ENCODE data around the gene NR2C2. TPM values are rescaled to one million over a fixed set of nuclear protein-coding genes. Genes with fewer than 3 reads are reported as not detected.

NR2C2 gene
- total and polyA plus RNA-seq, 8 donors: 5.0 to 73.6 (median 15.5) TPM

DNA sequence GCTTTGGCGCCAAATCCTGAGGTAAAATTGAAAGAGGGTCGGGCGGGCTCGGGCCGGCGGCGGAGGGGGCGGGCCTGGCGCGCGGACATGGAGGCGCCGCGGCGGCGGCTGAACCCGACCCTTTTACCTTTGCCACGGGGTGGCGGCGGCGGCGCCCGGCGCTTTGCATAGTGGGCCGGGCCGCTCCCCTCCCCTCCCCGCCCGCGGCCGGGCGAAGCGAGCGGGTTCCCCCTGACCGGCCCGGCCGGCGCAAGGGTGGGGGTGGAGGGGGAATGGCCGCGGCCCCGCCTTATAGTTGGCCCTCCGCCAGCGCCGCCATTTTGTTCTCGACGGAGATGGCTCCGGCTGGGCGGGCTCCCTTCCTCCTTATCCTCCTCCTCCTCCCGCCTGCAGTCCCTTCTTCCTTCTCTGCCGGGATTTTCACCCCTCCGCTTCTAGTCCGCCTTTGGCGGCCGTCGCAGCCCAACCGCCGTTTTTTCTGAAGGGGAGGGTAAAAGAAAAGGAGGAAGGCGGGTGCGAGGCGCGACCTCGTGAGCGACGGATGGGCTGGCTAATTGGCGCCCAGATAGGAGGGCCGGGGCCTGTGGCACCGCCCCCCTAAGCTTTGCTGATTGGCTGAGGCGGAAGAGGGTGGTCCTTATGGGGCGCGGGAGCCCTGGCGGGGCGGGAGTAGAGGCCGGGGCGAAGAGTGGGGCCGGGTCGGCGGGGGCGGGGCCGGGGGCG lies 664 bp downstream of the NR2C2 start:
- WGBS, 5 donors: 0 to 1% (median 1%) methylated on average over 44 to 78 of the region's 79 CpGs
- H3K9me3 ChIP-seq: no peaks in the 10 kb centered on the region
- H3K36me3 ChIP-seq: peaks cover 13 to 28% (median 27%) of the 10 kb centered on the region in 4 donors
- peak; percentile 97 to 99 for DNase-seq
- peak overlapping the region; percentile 80 to 91 (median 86) for H3K4me3 ChIP-seq
- H3K27me3 ChIP-seq: no peaks in the 10 kb centered on the region
- H3K4me1 ChIP-seq: peaks cover 42 to 84% (median 68%) of the 10 kb centered on the region in 4 donors
- intact Hi-C loops (cut with DNase I; ENCODE audit: low total_unique reads): no loop called here
- H3K27ac ChIP-seq: peak overlapping the region; percentile 95 to 99 (median 98)
- TF ChIP-seq POLR2A (IDR thresholded peaks at IDR 0.05) (no peak), POLR2AphosphoS5 (IDR thresholded peaks at IDR 0.05) (peak in 2 of 3 donors; percentile 47 to 51), EP300 (IDR thresholded peaks at IDR 0.05) (no peak)
- TF ChIP-seq, protein P1, sequence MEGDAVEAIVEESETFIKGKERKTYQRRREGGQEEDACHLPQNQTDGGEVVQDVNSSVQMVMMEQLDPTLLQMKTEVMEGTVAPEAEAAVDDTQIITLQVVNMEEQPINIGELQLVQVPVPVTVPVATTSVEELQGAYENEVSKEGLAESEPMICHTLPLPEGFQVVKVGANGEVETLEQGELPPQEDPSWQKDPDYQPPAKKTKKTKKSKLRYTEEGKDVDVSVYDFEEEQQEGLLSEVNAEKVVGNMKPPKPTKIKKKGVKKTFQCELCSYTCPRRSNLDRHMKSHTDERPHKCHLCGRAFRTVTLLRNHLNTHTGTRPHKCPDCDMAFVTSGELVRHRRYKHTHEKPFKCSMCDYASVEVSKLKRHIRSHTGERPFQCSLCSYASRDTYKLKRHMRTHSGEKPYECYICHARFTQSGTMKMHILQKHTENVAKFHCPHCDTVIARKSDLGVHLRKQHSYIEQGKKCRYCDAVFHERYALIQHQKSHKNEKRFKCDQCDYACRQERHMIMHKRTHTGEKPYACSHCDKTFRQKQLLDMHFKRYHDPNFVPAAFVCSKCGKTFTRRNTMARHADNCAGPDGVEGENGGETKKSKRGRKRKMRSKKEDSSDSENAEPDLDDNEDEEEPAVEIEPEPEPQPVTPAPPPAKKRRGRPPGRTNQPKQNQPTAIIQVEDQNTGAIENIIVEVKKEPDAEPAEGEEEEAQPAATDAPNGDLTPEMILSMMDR (IDR thresholded peaks at IDR 0.05): no peak

DNA sequence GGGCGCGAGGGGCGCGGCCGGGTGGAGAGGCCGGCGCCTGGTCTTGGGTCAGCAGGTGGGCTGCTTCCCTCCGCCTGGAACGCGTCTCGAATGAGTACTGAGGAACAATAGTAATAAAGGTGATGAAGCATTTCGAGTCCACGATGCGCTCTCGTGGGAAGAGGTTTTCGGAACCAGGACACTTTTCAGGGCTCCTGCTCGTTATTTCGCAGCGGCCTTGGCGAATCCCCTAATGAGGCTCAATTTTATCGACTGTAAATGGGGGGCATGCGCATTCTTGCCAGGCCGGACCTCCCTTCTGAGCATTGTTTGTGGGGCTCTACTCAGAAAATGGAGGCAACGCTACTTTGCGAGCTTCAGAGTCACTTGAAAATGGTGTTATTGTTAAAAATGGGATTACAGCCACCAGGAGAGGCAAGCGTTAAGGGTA lies 1.2 kb downstream of the NR2C2 start:
- Histone ChIP-seq H3K27ac (peak overlapping the region; percentile 83 to 99 (median 98)), H3K27me3 (no peaks in the 10 kb centered on the region), H3K4me3 (peak overlapping the region; percentile 80 to 91 (median 86)), H3K9me3 (no peaks in the 10 kb centered on the region), H3K36me3 (peaks cover 13 to 22% (median 21%) of the 10 kb centered on the region in 4 donors), H3K4me1 (peaks cover 42 to 83% (median 65%) of the 10 kb centered on the region in 4 donors)
- WGBS, 5 donors: 1 to 5% (median 3%) methylated on average over 19 to 26 of the region's 26 CpGs
- peak in 1 of 3 donors; percentile 46 for TF ChIP-seq POLR2AphosphoS5 (IDR thresholded peaks at IDR 0.05)
- no peak for TF ChIP-seq EP300 (IDR thresholded peaks at IDR 0.05)
- intact Hi-C loops (cut with DNase I; ENCODE audit: low total_unique reads): no loop called here
- no peak for DNase-seq

DNA sequence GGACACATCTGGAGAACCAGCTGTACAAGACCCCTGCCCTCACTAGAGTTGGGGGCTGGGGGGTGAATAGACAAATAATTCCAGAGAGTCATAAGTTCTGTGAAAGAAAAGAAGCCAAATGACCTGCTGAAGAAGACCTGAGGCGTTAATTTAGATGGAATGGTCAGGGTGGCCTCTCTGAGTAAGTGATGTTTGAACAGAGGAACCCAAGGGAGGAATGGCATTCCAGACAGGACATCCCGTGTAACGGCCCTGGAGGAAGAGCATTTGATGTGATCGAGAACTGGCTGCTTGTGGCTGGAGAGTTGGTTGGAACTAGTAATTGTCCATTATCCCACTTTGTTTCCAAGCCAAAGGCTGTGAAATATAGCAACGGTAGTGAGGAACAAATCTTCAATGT lies 1.7 kb downstream of the NR2C2 start:
- H3K27me3 ChIP-seq: no peaks in the 10 kb centered on the region
- peak overlapping the region; percentile 83 to 99 (median 98) for H3K27ac ChIP-seq
- peaks cover 37 to 78% (median 62%) of the 10 kb centered on the region in 4 donors for H3K4me1 ChIP-seq
- intact Hi-C loops (cut with DNase I; ENCODE audit: low total_unique reads): no loop called here
- H3K9me3 ChIP-seq: no peaks in the 10 kb centered on the region
- H3K36me3 ChIP-seq: peaks cover 13 to 17% (median 16%) of the 10 kb centered on the region in 4 donors
- 29 to 44% (median 34%) methylated on average over 5 of the region's 5 CpGs for WGBS, 5 donors
- no peak for TF ChIP-seq EP300 (IDR thresholded peaks at IDR 0.05)
- peak in 1 of 2 donors; percentile 37 for DNase-seq
- peak overlapping the region; percentile 80 to 91 (median 86) for H3K4me3 ChIP-seq

DNA sequence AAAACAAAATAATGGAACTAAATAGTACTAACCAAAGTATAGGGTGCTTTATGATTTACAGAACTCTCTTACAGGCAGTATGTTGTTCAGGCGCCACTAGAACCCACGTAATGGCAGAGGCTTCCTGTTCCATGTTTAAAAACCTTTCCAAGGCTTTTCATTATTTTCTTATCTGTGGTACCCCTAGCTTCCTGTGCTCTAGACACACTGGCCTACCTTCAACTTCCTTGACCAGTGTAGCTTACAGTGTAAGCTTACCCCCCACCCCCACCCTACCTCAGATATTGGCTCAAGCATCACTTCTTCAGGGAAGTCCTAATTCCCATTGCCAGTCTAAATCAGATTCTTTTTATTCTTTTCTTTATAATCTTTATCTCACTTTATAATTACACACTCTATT lies 2.9 kb downstream of the NR2C2 start:
- Histone ChIP-seq H3K27ac (peak overlapping the region; percentile 78 to 99 (median 98)), H3K27me3 (no peaks in the 10 kb centered on the region), H3K36me3 (peaks cover 5 to 6% (median 5%) of the 10 kb centered on the region in 4 donors), H3K4me3 (no peak overlapping the region), H3K9me3 (no peaks in the 10 kb centered on the region), H3K4me1 (peaks cover 35 to 71% (median 53%) of the 10 kb centered on the region in 4 donors)
- intact Hi-C loops (cut with DNase I; ENCODE audit: low total_unique reads): no loop called here
- WGBS, 5 donors: 38 to 75% (median 40%) methylated on average over 2 of the region's 2 CpGs
- DNase-seq: peak in 1 of 2 donors; percentile 31
- TF ChIP-seq EP300 (IDR thresholded peaks at IDR 0.05) (no peak), POLR2A (IDR thresholded peaks at IDR 0.05) (no peak), POLR2AphosphoS5 (IDR thresholded peaks at IDR 0.05) (no peak)
- TF ChIP-seq, protein P1 (IDR thresholded peaks at IDR 0.05): no peak

DNA sequence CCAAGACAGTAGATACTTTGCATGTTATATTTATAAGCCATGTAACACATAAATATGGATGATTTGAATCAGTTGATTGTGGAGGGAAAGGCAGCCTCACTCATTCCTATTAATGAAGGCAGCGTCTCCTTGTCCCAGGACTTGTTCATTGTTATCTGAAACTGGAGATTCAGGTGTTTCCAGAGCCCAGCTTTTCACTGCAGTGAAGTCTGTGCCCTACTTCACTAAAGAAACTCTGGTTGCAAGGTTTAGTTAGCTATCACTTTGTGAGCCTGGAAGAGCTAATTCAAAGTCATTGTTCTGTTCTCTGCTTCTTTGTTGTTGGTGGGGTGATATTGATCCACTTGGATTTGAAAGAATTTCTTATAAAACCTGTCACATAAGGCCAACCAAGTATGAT lies 9.8 kb downstream of the NR2C2 start:
- Histone ChIP-seq H3K36me3 (peaks cover 0 to 18% (median 4%) of the 10 kb centered on the region in 4 donors), H3K27me3 (no peaks in the 10 kb centered on the region), H3K9me3 (no peaks in the 10 kb centered on the region), H3K4me1 (peaks cover 12 to 69% (median 31%) of the 10 kb centered on the region in 4 donors), H3K27ac (no peak overlapping the region), H3K4me3 (no peak overlapping the region)
- WGBS, 5 donors: 33 to 73% (median 35%) methylated on average over 1 of the region's 1 CpG
- intact Hi-C loops (cut with DNase I; ENCODE audit: low total_unique reads): no loop called here
- TF ChIP-seq EP300 (IDR thresholded peaks at IDR 0.05) (no peak), POLR2AphosphoS5 (IDR thresholded peaks at IDR 0.05) (no peak)
- TF ChIP-seq, protein P1 (IDR thresholded peaks at IDR 0.05): no peak
- DNase-seq: peak in 1 of 2 donors; percentile 55
